ENCODE measurements around the gene CDK2. TPM values are rescaled to one million over a fixed set of nuclear protein-coding genes. Genes with fewer than 3 reads are reported as not detected.

CDK2 gene
- polyA plus RNA-seq, 1 donor (not counting 4 experiments of a cell fraction or from before 2014, with no cell fraction given): 49.3 TPM

DNA sequence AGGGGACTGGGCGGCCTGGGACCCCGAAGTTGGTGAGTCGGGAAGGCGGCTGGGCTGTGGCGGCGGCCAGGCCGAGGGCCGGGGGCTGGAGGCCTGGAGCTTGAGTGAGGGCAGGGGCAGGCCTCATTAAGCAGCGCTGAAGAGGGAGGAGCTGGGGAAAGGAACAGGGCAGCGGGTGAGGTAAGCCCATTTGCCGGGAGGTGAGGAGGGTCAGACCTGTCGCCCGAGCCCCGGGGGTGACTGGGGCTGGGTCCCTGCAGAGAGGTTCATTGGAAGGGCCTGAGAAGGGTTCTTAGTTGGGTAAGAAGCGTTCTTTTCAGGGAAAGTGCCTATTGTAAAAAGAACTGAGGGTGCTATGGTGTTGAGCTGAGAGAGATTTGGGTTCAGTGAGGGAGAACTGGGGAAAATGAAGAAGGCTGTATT, 7.7 kb downstream of the CDK2 start:
- Histone ChIP-seq H2AFZ (ENCODE audit: control insufficient read depth, low read length) (peak overlapping the region; percentile 0), H3K4me2 (ENCODE audit: control insufficient read depth, extremely low read depth, insufficient read depth, low read depth, low read length) (peak overlapping the region; percentile 91), H3K9ac (ENCODE audit: control insufficient read depth, extremely low read depth, insufficient read depth, low read length) (peak overlapping the region; percentile 90), H3K27ac (ENCODE audit: control insufficient read depth, insufficient read depth, low read length) (peak overlapping the region; percentile 82), H4K20me1 (ENCODE audit: control insufficient read depth, extremely low read depth, insufficient read depth, low read length) (peaks cover 2% of the 10 kb centered on the region), H3K36me3 (ENCODE audit: control insufficient read depth in 2 of 2, extremely low read depth in 1 of 2, insufficient read depth in 2 of 2, low read length in 2 of 2) (peaks cover 0 to 21% of the 10 kb centered on the region in 2 experiments), H3K27me3 (ENCODE audit: control insufficient read depth, extremely low read depth, insufficient read depth, low read length) (no peaks in the 10 kb centered on the region), H3K4me3 (ENCODE audit: control insufficient read depth in 2 of 3, extremely low read depth in 1 of 3, insufficient read depth in 2 of 3, low read depth in 1 of 3, low read length in 3 of 3) (peak overlapping the region; percentile 83 to 98 (median 89)), H3K9me1 (ENCODE audit: control insufficient read depth, extremely low read depth, insufficient read depth, low read length) (no peaks in the 10 kb centered on the region), H3K9me3 (ENCODE audit: control insufficient read depth, low read depth, low read length) (no peaks in the 10 kb centered on the region), H3K4me1 (ENCODE audit: control insufficient read depth, extremely low read depth, insufficient read depth, low read length) (peaks cover 23% of the 10 kb centered on the region), H3K79me2 (ENCODE audit: control insufficient read depth, insufficient read depth, low read length) (peaks cover 48% of the 10 kb centered on the region)
- FAIRE-seq (no peak), DNase-seq (ENCODE audit: low read depth, low spot score) (no peak)
- dilution Hi-C loops (cut with MboI; ENCODE audit: extremely low pct_ligation_motif_present, low sequenced_read_pairs): no loop called here
- TF ChIP-seq, protein P1, sequence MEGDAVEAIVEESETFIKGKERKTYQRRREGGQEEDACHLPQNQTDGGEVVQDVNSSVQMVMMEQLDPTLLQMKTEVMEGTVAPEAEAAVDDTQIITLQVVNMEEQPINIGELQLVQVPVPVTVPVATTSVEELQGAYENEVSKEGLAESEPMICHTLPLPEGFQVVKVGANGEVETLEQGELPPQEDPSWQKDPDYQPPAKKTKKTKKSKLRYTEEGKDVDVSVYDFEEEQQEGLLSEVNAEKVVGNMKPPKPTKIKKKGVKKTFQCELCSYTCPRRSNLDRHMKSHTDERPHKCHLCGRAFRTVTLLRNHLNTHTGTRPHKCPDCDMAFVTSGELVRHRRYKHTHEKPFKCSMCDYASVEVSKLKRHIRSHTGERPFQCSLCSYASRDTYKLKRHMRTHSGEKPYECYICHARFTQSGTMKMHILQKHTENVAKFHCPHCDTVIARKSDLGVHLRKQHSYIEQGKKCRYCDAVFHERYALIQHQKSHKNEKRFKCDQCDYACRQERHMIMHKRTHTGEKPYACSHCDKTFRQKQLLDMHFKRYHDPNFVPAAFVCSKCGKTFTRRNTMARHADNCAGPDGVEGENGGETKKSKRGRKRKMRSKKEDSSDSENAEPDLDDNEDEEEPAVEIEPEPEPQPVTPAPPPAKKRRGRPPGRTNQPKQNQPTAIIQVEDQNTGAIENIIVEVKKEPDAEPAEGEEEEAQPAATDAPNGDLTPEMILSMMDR (optimal IDR thresholded peaks at IDR 0.05 in 1 of 3, IDR thresholded peaks at IDR 0.05 in 1 of 3, conservative IDR thresholded peaks at IDR 0.05 in 1 of 3; ENCODE audit: extremely low read depth in 1 of 3, insufficient read depth in 2 of 3, low read length in 3 of 3): no peak
- no peak for TF ChIP-seq EZH2 (IDR thresholded peaks at IDR 0.05; ENCODE audit: low read length)

DNA sequence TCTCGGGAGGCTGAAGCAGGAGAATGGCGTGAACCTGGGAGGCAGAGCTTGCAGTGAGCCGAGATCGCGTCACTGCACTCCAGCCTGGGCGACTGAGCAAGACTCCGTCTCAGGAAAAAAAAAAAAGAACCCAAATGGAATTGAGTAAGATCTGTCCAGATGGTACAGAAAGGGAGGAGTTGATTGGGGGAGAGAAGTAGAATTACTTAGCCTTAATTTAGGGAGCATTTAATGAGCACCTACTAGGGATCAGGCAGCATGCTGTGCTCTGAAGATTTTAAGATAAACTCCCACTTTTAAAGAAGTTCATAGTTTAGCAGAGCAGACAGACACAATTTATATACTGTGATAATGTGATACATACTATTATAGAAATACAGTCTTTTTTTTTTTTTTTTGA, 11.8 kb downstream of the CDK2 start:
- no peak overlapping the region for H3K9ac ChIP-seq (ENCODE audit: control insufficient read depth, extremely low read depth, insufficient read depth, low read length)
- peaks cover 6 to 26% of the 10 kb centered on the region in 2 experiments for H3K36me3 ChIP-seq (ENCODE audit: control insufficient read depth in 2 of 2, extremely low read depth in 1 of 2, insufficient read depth in 2 of 2, low read length in 2 of 2)
- peaks cover 2% of the 10 kb centered on the region for H4K20me1 ChIP-seq (ENCODE audit: control insufficient read depth, extremely low read depth, insufficient read depth, low read length)
- no peak overlapping the region for H2AFZ ChIP-seq (ENCODE audit: control insufficient read depth, low read length)
- no peaks in the 10 kb centered on the region for H3K9me3 ChIP-seq (ENCODE audit: control insufficient read depth, low read depth, low read length)
- peaks cover 10% of the 10 kb centered on the region for H3K4me1 ChIP-seq (ENCODE audit: control insufficient read depth, extremely low read depth, insufficient read depth, low read length)
- dilution Hi-C loops (cut with MboI; ENCODE audit: extremely low pct_ligation_motif_present, low sequenced_read_pairs): no loop called here
- no peak overlapping the region for H3K4me3 ChIP-seq (ENCODE audit: control insufficient read depth in 2 of 3, extremely low read depth in 1 of 3, insufficient read depth in 2 of 3, low read depth in 1 of 3, low read length in 3 of 3)
- H3K9me1 ChIP-seq (ENCODE audit: control insufficient read depth, extremely low read depth, insufficient read depth, low read length): no peaks in the 10 kb centered on the region
- no peak for TF ChIP-seq EZH2 (IDR thresholded peaks at IDR 0.05; ENCODE audit: low read length)
- TF ChIP-seq, protein P1 (optimal IDR thresholded peaks at IDR 0.05 in 1 of 3, IDR thresholded peaks at IDR 0.05 in 1 of 3, conservative IDR thresholded peaks at IDR 0.05 in 1 of 3; ENCODE audit: extremely low read depth in 1 of 3, insufficient read depth in 2 of 3, low read length in 3 of 3): no peak
- no peak for FAIRE-seq
- H3K79me2 ChIP-seq (ENCODE audit: control insufficient read depth, insufficient read depth, low read length): peaks cover 62% of the 10 kb centered on the region
- no peak overlapping the region for H3K27ac ChIP-seq (ENCODE audit: control insufficient read depth, insufficient read depth, low read length)
- no peak for DNase-seq (ENCODE audit: low read depth, low spot score)
- H3K27me3 ChIP-seq (ENCODE audit: control insufficient read depth, extremely low read depth, insufficient read depth, low read length): no peaks in the 10 kb centered on the region
- no peak overlapping the region for H3K4me2 ChIP-seq (ENCODE audit: control insufficient read depth, extremely low read depth, insufficient read depth, low read depth, low read length)

Measured in keratinocyte (primary cell).